HG03039 (cell line): ENCODE data around the gene KLK15.

Source experiments
- ATAC-seq: cut with Tn5 transposase; IDR thresholded peaks from one replicate; pipeline ENCODE4 v1.9.1; 2021; ENCODE audit warnings: mild to moderate bottlenecking, moderate library complexity; ENCODE audit not compliant: unreplicated experiment

Gene KLK15

GRCh38 chr19:50833117-50833801 lies at the start of gene KLK15:
KLK15 (minus strand) TSS chr19:50833574; CDS start chr19:50831492, 2,082 bp downstream.
- ATAC-seq: no peak

- no peak for ATAC-seq
Observed at GRCh38 chr19:50882188-50882587, 48.8 kb upstream of the KLK15 start.

- ATAC-seq: no peak
Observed at GRCh38 chr19:50880241-50880640, 46.9 kb upstream of the KLK15 start.

GRCh38 chr19:50878851-50879250 lies 45.5 kb upstream of the KLK15 start:
- ATAC-seq: no peak

- ATAC-seq: no peak
Observed at GRCh38 chr19:50877338-50877737, 44.0 kb upstream of the KLK15 start.

GRCh38 chr19:50876456-50876855 lies 43.1 kb upstream of the KLK15 start:
- no peak for ATAC-seq

- no peak for ATAC-seq
Observed at GRCh38 chr19:50875795-50876422, 42.5 kb upstream of the KLK15 start.

GRCh38 chr19:50874211-50874610 lies 40.8 kb upstream of the KLK15 start:
- ATAC-seq: no peak

- no peak for ATAC-seq
Observed at GRCh38 chr19:50873056-50873455, 39.7 kb upstream of the KLK15 start, which contains the start of gene KLK2. KLK2 (plus strand) TSS chr19:50873439; CDS start chr19:50873474, 35 bp downstream.

GRCh38 chr19:50870417-50871089 lies 37.2 kb upstream of the KLK15 start:
- ATAC-seq: no peak

- no peak for ATAC-seq
Observed at GRCh38 chr19:50869479-50869878, 36.1 kb upstream of the KLK15 start.

GRCh38 chr19:50861496-50862286 lies 28.3 kb upstream of the KLK15 start:
- no peak for ATAC-seq

GRCh38 chr19:50861010-50861409 lies 27.6 kb upstream of the KLK15 start:
- no peak for ATAC-seq

GRCh38 chr19:50859849-50860248 lies 26.5 kb upstream of the KLK15 start:
- no peak for ATAC-seq

- no peak for ATAC-seq
Observed at GRCh38 chr19:50858886-50859285, 25.5 kb upstream of the KLK15 start.

- ATAC-seq: no peak
Observed at GRCh38 chr19:50857366-50857765, 24.0 kb upstream of the KLK15 start.

- no peak for ATAC-seq
Observed at GRCh38 chr19:50854636-50855410, 21.4 kb upstream of the KLK15 start, which contains the start of gene KLK3. KLK3 (plus strand) TSS chr19:50854915; CDS start chr19:50854956, 41 bp downstream.

GRCh38 chr19:50851620-50852019 lies 18.2 kb upstream of the KLK15 start:
- no peak for ATAC-seq

- ATAC-seq: no peak
Observed at GRCh38 chr19:50850738-50851137, 17.4 kb upstream of the KLK15 start.

GRCh38 chr19:50844296-50844935 lies 11.0 kb upstream of the KLK15 start:
- no peak for ATAC-seq
